Stimulated activated CD8-positive, alpha-beta memory T cell treated with anti-CD3 and anti-CD28 coated beads, Interleukin-4, amount 100 ng/mL, for 4 hours (primary cell): Measurements from ENCODE around the gene RBM25.
"Not testable (repeated sequence)": the region's sequence is repeated elsewhere in the genome, so short reads cannot be mapped to it uniquely, and the experiment has no call there.

Experiments used
- DNase-seq, 2 donors: peaks; one replicate each; pipeline ENCODE4 v3.0.0-alpha.2; 2020; ENCODE audit warnings: low read depth in 2 of 2, low spot score in 1 of 2

RBM25 gene

GRCh38 chr14:73058224-73058921 is at the start of gene RBM25:
RBM25 (plus strand) TSS chr14:73058534; CDS start chr14:73071642, 13,108 bp downstream.
- peak; percentile 86 to 94 for DNase-seq

GRCh38 chr14:73011189-73011588 is 47.1 kb upstream of the RBM25 start:
- DNase-seq = not testable (repeated sequence)

DNA sequence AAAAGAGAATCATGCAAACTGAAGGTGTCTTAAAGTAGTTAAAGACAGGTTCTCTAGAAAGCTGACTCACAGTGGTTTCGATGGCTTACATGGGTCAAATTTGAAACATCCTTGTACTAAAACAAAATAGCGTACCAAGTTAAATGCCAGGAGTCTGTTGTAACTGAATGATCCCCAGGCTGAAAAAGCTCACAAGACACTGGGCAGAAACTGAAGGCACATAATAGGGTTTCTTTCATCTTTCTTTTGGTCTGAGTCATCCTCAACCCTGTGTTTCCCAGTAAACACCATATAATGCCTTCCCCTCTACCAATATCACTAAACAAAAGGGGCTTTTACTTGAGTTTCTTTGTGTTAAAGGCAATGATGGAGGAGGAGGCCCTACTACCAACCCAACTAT is 44.2 kb upstream of the RBM25 start:
- DNase-seq = no peak

DNA sequence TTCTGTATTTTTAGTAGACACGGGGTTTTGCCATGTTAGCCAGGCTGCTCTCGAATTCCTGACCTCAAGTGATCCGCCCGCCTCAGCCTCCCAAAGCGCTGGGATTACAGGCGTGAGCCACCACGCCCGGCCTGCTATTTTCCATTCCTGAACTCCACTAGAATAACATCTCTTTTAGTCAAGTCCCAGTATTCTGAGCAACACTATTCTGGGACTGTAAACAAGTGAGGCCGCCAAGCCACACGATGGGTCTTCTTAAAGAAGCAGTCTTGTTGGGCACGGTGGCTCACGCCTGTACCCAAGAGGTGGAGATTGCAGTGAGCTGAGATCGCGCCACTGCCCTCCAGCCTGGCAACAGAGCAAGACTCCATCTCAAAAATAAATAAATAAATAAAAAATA is 42.8 kb upstream of the RBM25 start:
- not testable (repeated sequence) for DNase-seq

DNA sequence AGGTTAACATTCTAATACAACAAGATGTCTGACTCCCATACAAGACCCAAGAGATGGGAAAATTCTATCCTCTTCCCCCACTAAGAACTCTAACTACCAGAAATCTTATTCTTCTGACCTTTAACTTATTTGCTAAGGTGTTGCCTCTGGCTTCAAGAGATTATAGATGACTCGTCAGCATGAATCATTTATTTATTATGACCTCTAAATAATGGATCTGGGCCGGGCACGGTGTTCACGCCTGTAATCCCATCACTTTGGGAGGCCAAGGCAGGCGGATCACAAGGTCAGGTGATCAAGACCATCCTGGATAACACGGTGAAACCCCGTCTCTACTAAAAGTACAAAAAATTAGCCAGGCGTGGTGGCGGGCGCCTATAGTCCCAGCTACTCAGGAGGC is 42.3 kb upstream of the RBM25 start:
- DNase-seq = not testable (repeated sequence)

- no peak for DNase-seq
These were observed 36.3 kb upstream of the RBM25 start for GRCh38 chr14:73022051-73022450.

- DNase-seq = no peak
These were observed 32.8 kb upstream of the RBM25 start for GRCh38 chr14:73025544-73025943.

DNA sequence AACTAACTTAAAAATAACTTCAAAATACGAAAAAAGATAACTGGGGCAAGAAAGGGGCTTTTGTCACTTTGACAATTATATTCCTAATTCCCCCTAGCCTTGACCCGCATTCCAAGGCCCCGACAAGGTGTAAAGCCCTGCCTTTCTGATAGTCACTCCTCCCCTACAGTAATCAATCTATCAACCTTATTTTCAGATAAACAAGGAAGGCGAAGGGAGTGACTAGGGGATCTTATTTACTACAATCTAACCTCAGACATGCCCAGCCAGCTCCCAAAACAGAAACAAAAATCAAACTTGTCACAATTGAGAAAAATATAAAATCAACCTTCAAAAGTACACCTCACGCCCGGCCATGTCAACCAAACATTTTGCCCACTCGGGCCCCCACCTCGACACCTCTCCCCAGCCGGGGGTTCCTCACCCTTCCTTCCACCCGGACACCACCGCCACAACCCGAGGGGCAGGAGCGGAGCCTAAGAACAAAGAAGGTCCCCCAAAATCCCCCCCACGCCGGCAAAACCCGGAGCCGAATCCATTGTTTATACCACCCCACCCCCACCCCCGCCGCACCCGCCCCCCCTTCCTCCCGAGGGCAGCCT is 32.0 kb upstream of the RBM25 start:
- peak in 1 of 2 donors; percentile 5 for DNase-seq

DNA sequence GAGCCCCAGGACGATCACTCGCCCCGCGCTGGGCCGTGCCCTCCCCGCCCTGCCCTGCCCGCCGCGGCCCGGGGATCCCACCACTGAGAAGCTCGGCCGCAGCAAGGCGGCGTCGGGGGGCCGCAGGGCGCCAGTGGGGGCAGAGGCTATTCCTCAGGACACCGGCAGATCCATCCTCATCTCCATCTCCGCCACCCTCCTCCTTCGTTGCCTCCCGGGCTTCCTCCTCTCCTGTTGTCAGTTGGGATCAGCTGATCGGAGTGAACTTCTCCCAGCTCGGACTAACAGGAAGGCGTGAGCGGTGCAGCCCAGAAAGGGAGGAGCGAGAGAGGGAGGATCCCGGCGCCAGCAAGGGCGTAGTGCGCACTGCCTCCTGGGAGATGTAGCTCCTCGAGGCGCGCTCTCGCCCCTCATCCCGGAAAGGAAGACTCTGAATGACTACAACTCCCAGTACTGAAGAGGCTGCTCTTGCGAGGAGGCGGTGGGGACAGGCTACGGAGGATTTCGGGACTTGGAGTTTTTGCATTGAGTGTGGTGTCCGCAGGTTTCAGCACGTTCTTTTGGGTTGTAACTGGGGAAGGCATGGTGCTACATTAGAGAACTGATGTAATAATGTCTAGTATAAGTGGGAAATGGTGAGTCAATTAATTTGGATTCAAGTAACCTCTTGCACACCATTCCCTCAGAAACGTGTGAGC is 31.3 kb upstream of the RBM25 start, which contains the start of gene ZFYVE1:
TSS of gene ZFYVE1 (minus strand) at position 262 of the 698 bp plus-strand sequence. CDS start 2,598 bp downstream, outside the sequence.
- peak; percentile 70 to 82 for DNase-seq

DNA sequence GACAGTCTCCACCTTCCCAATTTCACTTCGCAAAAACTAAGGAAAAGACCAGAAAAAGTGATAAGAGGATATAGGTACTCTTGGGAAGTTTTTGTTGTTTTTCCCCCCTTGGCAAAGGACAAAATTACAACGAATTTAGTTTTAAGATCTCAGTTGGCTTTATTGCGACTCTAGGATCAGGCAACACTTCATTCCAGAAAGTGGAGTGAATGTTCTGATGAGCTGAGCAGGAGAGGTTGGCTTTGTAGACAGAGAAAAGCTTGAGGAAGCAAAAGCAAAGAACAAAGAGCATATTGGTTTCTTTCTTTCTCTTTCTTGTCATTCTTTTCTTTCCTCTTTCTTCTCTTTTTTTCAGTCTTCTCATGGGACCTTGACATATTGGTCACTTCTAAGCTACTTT is 30.8 kb upstream of the RBM25 start:
- no peak for DNase-seq

DNA sequence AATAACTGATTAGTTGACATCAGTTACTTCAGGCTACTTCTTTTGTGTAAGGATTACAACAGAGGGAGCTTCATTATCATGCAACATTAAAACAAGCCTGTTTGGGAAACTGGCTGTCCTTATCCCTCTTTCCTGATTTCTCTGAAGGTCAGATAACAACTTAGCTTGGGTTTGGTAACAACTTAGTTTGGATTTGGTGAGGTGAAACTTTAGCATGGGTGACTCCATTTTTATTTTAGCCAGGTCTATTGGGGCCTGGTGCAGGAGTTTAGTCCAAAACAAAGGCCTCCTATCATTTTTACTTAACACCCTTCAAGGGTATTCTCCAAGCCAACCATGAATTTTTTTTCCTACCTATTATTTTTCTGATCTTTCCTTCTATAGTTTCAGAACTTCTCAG is 30.4 kb upstream of the RBM25 start:
- no peak for DNase-seq

DNA sequence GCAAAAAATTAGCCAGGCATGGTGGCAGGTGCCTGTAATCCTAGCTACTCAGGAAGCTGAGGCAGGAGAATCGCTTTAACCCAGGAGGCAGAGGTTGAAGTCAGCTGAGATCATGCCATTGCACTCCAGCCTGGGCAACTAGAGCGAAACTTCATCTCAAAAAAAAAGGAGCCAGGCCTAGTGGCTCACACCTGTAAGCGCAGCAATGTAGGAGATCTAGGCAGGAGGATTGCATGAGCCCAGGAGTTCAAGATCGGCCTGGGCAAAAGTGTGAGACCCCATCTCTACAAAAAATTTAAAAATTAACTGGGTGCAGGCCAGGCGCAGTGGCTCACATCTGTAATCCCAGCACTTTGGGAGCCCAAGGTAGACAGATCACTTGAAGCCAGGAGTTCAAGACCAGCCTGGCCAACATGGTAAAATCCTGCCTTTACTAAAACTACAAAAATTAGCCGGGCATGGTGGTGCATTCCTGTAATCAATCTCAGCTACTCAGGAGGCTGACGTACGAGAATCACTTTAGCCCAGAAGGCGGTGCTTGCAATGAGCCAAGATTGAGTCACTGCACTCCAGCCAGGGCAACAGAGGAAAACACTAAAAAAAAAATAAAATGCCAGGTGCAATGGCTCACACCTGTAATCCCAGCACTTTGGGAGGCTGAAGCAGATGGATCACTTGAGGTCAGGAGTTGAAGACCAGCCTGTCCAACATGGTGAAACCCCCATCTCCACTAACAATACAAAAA is 21.5 kb upstream of the RBM25 start:
- DNase-seq = not testable (repeated sequence)

DNA sequence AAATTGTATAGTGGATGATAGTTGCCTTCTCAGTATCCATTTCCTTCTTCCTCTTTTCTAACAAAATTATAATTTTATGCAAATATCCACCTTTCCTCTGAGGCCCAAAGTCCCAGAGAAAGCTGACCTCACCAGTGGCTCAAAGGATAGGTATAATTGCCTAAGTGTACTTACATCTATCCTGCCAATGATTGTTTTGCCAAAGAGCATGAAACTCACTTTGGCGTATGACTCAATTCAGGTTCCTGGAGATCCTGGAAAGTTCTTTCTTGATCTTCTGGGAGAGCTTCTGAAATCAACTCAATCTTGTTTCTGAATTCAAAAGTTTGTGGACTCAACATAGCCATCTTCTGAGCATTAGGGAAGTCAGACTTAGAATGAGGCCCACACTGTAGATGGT is 10.5 kb upstream of the RBM25 start:
- no peak for DNase-seq

- no peak for DNase-seq
These were observed 8.9 kb upstream of the RBM25 start for GRCh38 chr14:73049428-73049827.

DNA sequence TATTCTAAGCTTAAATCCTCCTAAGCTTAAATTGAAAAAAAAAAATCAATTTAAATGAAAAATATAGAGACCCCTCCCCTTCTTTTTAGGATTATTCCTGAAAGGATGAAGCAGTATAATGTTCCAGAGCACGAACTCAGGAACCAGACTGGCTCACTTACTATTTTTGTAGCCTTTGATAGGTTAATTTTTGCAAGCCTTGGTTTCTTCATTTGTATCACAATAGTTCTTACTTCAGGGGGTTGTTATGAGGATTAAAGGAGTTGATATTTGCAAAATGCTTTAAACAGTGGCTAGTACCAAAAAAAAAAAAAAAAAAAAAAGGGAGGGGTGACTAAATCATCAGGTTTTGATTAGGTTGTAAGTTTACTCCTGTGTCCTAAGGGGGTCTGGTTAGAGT is 3.1 kb upstream of the RBM25 start:
- no peak for DNase-seq

DNA sequence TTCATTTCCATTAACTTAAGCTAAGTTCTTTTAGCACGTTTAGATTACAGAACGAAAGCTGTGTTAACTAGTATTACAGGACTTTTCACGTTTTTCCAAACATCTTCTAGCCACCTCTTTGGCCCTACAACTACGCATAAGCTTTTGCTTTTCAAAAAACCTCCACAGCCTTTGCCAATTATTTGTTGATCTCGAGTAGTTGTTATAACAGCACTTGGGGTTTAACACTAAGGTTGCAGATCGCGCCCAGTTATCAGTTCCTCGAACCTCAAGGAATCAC is 450 bp upstream of the RBM25 start:
- no peak for DNase-seq

DNA sequence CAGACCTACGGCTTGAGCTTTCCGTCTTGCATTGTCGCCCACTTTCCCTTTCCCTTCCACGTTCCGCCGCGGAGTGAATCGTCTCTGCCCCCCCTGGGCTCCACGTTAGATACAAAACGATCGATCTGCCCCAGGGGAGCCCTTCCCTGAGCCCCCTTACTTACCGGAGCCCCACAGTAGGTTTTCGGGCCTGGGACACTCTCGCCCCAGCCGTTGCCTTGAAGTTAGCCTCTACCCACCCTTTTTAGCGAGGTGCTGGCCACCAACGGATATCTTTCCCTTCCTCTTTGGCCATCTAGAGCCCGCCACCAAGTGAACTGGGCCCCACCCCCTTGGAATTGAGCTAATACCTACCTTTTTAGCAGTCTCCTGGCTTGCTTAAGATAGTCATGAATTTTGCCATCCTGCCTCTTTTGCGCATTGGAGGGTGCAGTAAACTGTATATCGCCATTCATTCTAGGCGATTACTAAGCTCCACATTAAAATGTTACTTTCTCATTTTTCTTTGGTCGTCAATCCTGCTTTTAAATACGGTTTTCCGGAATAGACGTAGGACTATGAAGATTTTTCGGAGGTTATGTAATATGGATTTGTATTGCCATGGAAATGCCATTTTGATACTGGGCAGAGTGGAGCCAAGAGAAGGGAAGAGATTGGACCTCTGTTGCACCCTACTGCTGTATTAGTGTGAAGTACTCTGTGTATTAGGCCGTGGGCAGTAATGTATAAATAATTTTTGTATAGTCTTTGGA is 764 bp downstream of the RBM25 start:
- DNase-seq = no peak

GRCh38 chr14:73069585-73069984 is 11.3 kb downstream of the RBM25 start:
- DNase-seq = no peak

DNA sequence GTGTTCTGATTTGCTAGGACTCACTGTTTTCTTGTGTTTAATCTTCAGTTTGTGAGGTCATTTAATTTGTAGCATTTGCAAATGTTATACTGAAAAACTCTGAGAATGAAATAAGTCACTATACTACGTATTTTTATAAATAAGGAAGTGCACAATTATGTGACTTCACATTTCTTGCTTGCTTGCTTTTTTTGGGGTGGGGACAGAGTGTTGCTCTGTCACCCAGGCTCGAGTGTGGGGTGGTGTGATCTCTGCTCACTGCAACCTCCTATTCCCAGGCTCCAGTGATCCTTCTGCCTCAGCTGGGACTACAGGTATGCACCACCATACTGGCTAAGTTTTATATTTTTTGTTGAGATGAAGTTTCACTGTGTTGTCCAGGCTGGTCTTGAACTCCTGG is 32.7 kb downstream of the RBM25 start:
- DNase-seq = no peak

DNA sequence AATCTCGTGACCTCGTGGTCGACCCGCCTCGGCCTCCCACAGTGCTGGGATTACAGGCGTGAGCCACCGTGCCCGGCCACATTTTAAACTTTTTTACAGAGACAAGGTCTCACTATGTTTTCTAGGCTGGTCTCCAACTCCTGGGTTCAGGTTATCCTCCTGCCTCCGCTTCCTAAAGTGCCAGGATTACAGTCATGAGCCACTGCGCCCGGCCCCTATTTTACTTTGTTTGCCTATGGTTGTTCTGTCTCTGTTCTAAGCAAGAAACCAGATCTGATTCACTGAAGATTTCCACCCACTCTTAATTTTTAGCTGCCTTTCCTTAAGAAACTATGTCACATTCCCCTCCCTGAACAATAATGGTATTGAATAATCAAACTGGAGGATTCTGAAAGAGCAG is 39.1 kb downstream of the RBM25 start:
- DNase-seq = no peak

- DNase-seq = no peak
These were observed 42.0 kb downstream of the RBM25 start for GRCh38 chr14:73100334-73100733.
